IMR-90 (cell line): ENCODE measurements around the gene SORBS1.

ENCODE experiments used
- CEBPB ChIP-seq: IDR thresholded peaks from 2 replicates; pipeline ENCODE4 v1.6.1; 2012; ENCODE audit warnings: low read depth, low read length, improper control_type of control experiment
- FOS ChIP-seq: fragments of 150-350 bp; IDR thresholded peaks from 2 replicates; pipeline ENCODE4 v1.6.1; 2016; ENCODE audit warnings: low read depth, low read length
- MAFK ChIP-seq: IDR thresholded peaks from 2 replicates; pipeline ENCODE4 v1.6.1; 2012; ENCODE audit warnings: low read depth, low read length, improper control_type of control experiment
- MXI1 ChIP-seq: IDR thresholded peaks from 2 replicates; pipeline ENCODE4 v1.6.1; 2012; ENCODE audit warnings: low read depth, mild to moderate bottlenecking, low read length, moderate library complexity, borderline replicate concordance
- POLR2A ChIP-seq: IDR thresholded peaks from 2 replicates; pipeline ENCODE4 v1.6.1; 2012; ENCODE audit warnings: mild to moderate bottlenecking, low read depth, low read length
- RAD21 ChIP-seq: IDR thresholded peaks from 2 replicates; pipeline ENCODE4 v1.6.1; 2012; ENCODE audit warnings: low read length, improper control_type of control experiment
- RCOR1 ChIP-seq: IDR thresholded peaks from 2 replicates; pipeline ENCODE4 v1.6.1; 2012; ENCODE audit warnings: mild to moderate bottlenecking, low read length, improper control_type of control experiment; ENCODE audit not compliant: insufficient replicate concordance
- SMC3 ChIP-seq: fragments of 150-350 bp; IDR thresholded peaks from 2 replicates; pipeline ENCODE4 v1.6.1; 2016; ENCODE audit warnings: low read depth, mild to moderate bottlenecking, antibody characterized with exemption, low read length, moderate library complexity
- TF ChIP-seq, protein P1 (sequence below): fragments of 150-350 bp; IDR thresholded peaks from 2 replicates; pipeline ENCODE4 v1.6.1; 2017; ENCODE audit warnings: mild to moderate bottlenecking, antibody characterized with exemption, low read length, low read depth
- TF ChIP-seq, protein P2 (sequence below): conservative IDR thresholded peaks from 2 replicates; pipeline ENCODE4 v1.5.1; 2012; ENCODE audit warnings: mild to moderate bottlenecking, low read depth, low read length, improper control_type of control experiment
- TF ChIP-seq, protein P3 (sequence below): fragments of 150-350 bp; IDR thresholded peaks from 2 replicates; pipeline ENCODE4 v1.6.1; 2016; ENCODE audit warnings: low read depth, mild to moderate bottlenecking, low read length, moderate library complexity, borderline replicate concordance

- TF ChIP-seq POLR2A (no peak), SMC3 (no peak), CEBPB (no peak), FOS (no peak), RAD21 (no peak), RCOR1 (no peak), MXI1 (no peak), MAFK (no peak)
- TF ChIP-seq, protein P1, sequence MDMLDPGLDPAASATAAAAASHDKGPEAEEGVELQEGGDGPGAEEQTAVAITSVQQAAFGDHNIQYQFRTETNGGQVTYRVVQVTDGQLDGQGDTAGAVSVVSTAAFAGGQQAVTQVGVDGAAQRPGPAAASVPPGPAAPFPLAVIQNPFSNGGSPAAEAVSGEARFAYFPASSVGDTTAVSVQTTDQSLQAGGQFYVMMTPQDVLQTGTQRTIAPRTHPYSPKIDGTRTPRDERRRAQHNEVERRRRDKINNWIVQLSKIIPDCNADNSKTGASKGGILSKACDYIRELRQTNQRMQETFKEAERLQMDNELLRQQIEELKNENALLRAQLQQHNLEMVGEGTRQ = no peak
- TF ChIP-seq, protein P2, sequence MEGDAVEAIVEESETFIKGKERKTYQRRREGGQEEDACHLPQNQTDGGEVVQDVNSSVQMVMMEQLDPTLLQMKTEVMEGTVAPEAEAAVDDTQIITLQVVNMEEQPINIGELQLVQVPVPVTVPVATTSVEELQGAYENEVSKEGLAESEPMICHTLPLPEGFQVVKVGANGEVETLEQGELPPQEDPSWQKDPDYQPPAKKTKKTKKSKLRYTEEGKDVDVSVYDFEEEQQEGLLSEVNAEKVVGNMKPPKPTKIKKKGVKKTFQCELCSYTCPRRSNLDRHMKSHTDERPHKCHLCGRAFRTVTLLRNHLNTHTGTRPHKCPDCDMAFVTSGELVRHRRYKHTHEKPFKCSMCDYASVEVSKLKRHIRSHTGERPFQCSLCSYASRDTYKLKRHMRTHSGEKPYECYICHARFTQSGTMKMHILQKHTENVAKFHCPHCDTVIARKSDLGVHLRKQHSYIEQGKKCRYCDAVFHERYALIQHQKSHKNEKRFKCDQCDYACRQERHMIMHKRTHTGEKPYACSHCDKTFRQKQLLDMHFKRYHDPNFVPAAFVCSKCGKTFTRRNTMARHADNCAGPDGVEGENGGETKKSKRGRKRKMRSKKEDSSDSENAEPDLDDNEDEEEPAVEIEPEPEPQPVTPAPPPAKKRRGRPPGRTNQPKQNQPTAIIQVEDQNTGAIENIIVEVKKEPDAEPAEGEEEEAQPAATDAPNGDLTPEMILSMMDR = no peak
- TF ChIP-seq, protein P3, sequence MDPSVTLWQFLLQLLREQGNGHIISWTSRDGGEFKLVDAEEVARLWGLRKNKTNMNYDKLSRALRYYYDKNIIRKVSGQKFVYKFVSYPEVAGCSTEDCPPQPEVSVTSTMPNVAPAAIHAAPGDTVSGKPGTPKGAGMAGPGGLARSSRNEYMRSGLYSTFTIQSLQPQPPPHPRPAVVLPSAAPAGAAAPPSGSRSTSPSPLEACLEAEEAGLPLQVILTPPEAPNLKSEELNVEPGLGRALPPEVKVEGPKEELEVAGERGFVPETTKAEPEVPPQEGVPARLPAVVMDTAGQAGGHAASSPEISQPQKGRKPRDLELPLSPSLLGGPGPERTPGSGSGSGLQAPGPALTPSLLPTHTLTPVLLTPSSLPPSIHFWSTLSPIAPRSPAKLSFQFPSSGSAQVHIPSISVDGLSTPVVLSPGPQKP = no peak
These were observed 17.7 kb downstream of the SORBS1 start for GRCh38 chr10:95543459-95543858.
